DMS53 (cell line): ENCODE results near the gene GFRA1.
A peak's percentile ranks its signal among the peaks of the same experiment; 100 is the strongest.

ENCODE experiments used
- DNase-seq: peaks from one replicate; lab custom pipeline; 2025; lab: John Stamatoyannopoulos, UW

Gene GFRA1

DNA sequence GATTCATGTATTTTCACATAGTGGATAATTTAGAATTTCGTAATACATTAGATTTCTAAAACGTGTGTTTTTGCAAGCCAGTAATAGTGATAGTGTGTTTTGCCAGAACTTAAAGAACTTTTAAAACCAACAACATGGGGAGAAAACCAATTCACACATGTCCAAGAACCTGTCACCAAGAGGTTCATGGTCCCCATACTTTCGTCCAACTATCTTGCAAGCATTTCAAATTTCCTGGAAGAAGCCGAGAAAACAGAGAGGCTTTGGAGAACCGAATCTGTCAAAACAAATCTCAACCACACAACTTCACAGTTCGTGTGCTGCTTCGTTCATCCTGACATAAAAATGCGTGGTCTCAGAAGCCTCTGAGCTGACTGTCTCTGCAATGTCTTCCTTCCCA, 31.9 kb downstream of the GFRA1 start:
- no peak for DNase-seq

DNA sequence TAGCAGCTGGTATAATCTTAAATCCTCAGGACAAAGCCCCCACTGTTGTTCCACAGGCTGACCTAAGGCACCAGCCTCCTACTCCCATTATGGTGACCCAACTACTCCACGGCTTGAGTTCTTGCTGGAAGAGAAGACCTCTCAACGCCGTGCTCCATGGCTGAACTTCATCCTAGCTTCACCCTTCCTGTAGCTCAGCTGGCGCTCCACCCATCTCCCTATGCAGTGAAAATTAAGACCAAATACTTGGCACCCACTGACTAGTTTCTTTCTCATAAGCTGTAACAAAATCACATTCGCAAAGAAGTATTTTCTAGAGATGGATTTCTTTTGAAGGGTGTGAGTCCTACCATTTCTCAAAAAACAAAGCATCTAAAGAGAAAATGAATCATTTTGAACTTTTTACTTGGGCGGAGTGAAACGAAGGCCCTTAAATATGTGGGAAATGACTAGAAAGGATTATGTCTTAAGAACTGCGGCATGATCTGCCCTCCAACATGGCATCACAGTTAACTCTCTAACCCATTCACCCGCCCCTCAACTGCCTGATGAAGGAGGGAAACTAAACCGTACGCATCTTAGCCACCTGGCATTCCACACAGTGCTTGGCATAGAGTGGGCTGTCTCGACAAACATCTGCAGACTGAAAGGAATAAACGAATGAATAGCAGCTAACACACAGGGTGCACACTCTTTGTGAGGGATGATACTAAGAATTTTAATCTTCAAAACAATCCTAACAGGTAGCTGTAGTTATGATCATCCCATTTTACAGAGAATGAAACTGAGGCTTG, 32.7 kb downstream of the GFRA1 start:
- no peak for DNase-seq

DNA sequence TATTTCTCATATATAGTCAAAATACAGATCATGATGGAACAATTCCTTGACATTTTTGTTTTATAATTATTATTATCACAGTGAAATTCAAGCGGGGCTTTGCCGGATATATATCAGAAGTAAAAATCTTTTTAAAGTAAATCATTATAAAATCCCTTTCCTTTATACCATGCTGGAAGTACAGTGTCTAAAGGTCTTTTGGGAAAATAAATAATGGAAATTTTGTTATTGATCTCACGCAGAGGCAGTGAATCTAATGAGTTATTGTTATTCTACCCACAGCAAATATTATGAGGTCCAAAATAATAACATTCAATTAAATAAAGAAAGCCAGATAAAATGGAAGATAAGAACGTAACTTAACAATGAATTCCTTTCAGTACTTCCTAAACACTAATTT, 33.8 kb downstream of the GFRA1 start:
- DNase-seq: no peak

DNA sequence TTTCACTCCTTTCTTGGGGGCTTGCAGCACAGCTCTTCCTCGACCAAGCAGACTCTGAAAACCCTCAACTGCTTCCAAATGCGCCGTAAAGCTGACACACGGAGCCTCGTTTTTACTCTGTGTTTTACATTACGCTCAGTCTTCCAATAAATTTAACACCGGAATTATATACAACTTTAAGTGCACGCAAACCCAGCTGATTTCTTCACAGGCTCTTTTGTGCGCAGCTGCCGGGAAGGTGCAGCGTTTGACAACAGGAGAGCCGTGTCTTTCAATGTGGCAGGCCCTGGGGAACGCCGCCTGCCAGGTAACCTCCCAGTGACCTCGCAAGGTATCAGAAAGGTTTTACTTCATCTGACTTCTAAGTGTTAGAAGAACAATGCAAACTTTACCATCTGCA, 35.0 kb downstream of the GFRA1 start:
- DNase-seq: no peak

DNA sequence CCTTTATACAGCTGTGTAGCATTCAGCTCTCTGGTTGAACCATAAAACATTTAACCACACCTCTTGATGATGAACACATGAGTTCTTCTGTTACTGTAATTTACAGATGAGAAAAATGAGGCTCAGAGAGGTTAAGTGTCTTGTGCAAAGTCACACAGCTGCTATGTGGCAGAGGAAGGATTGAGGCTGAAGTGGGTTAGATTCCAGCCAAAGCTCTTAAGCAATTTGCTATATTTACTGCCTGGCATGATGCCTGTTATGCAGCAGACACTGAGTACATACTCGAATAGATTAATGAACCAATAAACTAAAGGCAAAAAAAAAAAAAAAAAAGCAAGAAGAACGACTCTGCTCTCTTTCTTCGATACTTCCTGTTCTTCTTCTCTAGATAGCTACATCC, 35.7 kb downstream of the GFRA1 start:
- DNase-seq: no peak

DNA sequence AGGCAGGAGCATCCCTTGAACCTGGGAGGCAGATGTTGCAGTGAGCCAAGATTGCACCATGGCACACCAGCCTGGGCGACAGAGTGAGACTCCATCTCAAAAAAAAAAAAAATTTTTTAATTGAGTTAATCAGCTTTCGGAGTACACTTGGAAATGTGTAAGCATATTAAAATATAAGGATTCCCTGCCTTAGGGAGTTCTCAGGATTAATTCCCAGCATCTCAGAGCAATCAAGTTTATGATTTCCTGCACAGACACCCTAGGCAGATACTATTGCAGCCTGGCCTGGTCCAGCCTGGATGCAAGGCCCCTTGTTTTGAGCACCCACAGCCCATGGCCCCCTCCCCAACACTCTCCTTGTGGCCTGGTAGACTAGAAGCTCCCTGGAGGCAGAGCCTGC, 39.8 kb downstream of the GFRA1 start:
- no peak for DNase-seq

DNA sequence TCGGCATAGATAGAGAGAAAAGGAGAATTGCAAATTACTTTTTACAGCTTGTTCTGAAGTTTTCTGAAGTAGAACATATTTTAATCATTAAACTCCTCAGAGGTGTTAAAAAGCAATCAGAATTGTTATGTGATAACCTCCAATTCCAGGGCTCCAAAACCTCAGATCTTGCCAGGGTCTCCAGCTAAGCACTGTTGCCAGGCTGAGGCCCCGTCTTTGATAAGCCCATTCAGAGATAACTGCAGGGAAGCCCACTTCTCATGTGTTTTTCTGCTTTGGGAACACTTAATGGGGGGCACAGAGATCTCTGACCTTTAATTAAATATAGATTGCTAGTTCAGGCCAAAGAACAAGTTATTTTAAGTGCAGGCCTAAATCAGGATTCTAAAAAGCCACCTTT, 40.4 kb downstream of the GFRA1 start:
- DNase-seq: no peak

DNA sequence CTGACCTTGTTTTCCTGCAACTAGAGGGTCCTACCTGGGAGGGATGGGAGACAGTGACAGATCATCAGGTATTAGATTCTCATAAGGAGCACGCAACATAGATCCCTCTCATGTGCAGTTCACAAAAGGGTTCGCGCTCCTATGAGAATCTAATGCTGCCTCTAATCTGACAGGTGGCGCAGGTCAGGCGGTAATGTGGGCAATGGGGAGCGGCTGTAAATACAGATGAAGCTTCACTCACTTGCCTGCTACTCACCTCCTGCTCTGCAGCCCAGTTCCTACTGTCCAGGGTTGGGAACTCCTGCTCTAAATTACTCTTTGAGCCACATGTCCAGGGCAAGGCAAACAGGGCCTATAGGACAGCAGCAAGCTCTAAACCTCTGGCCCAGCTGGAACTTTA, 46.2 kb downstream of the GFRA1 start:
- DNase-seq: no peak

DNA sequence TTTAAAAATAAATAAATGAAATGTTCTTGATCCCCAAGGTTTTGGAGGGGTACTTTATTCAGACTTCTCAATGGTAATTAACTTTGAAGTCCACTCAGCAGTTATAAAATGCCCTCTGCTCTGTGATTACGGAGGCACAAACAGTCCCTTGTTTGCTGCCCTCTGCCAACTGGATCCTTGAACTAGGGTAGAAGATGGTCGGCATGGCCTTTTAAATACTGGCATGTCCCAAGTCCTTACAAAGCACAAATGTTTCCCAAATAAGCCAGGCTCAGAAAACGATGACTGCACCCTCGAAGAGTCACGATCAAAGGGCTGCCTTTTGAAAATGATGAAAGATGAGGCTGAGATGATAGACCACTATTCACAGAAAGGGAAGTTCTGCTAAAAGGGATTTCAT, 47.0 kb downstream of the GFRA1 start:
- DNase-seq: no peak

DNA sequence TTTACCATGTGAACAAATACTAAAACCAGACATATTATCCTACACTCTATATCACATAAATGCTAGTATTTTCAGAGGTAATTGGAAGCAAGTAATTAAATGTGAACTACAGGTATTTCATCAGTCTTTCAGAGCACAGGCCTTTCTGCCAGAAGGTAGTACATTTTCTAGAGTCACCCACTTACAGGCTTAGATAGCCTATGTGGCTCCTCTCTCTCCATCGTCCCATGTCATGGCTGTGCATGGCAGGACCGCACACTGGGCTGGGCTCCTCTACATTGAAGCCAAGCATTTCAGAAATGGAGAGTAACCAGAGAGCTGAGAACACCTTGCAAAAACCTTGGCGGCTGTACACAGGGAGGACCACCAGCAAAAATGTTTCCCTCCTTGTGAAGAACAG, 49.7 kb downstream of the GFRA1 start:
- DNase-seq: no peak

DNA sequence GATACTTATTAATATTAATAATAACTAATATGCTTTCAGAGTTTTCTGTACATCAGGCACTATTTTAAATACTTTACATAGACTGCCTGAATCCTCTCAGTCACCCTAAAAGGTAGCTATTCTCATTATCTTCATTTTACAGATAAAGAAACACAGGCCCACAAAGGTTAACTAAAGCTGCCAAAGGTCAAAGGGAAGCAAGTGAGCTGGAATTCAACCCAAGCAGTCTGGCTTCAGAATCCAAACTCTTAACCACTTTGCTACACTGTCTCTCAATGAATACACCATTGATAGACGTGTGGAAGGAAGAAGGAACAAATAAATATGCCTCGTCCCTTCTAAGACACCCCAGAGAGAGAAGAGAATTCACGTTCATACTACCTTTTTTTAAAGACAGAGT, 52.0 kb downstream of the GFRA1 start:
- DNase-seq: no peak

DNA sequence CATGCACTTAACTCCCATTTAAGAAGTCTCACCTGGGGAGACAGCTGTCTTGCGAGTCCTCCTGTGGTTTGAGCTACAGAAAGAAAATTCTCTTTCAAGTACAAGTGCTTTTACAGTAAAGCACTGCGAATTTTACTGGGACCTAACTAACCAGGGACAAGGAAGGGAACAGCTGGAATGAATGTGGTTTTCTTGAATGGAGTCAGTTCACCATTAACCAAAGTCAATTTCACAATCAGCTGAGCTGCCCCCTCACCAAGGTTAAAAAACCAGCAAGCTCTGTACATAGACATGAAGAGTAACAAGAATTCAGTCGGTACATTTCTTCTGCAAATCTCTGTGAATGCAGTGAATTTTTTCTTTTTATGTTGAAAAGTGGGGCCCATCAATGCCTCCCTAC, 56.3 kb downstream of the GFRA1 start:
- DNase-seq: no peak

DNA sequence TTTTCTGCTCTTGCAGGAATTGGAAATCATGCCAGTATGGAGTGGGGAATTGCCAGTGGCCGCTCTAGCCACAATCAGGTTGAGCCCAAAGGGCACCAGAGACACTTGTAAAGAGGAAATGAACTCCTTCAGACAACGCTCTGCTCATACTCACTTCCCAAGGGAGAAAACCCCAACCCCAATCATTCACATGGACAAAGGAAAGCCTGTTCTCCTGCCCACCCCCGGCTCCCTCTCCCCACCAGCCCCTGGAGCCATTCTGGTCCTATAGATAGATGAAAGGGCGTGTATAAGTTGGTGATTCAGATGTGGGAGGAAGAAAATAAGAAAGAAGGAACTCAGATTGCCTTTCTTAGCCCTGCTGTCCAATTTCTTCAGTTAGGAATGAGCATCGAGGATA, 57.4 kb downstream of the GFRA1 start:
- DNase-seq: no peak

DNA sequence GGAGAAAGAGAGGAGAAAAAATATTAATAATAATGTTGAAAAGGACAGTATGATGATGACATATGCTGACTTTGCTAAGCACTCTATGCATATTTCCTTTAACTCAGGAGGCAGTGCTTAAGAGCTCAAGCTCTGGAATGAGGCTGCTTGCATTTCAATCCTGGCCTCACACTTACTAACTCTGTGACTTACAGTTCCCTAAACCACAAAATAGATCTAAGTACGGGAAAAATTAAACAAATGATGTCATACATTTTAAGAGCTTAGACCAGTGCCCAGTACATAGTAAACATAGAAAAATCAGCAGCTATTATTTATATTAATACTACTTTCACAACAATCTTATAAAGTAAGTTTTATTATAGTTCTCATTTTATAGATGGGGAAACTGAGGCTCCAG, 61.3 kb downstream of the GFRA1 start:
- peak; percentile 6 for DNase-seq

DNA sequence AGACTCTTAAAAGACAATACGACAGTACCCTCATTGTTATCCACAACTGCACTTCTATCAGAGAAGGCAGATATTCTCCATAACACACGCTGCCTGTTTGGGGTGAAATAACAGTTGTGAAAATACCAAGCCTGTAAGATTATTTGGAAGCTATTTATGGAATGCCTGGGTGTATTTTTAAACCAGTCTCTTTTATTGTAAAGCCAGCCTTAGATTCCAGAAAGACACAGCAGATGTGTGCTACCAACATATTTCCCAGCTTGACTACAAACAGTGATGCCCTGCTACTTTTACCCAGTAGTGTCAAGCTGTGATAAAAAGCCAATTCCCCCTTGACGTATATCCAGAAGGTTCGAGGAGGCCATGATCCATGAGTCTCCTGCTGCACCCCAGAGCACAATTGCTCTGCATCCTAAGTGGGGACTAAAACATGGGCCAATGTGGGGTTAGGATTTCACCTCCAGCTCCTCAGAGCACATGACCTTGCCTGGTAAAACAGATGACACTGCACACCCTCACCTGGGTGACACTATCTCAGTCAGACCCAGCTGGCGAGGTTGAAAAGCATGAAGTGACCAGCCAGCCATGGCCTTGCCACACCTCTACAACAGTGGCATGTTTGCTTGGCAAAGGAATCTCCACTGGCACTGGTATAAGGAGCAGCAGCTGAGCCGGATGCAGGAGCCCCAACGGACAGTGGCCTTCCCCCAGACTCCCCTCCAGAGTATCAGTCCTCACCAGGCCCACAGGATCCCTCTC, 62.2 kb downstream of the GFRA1 start:
- no peak for DNase-seq

DNA sequence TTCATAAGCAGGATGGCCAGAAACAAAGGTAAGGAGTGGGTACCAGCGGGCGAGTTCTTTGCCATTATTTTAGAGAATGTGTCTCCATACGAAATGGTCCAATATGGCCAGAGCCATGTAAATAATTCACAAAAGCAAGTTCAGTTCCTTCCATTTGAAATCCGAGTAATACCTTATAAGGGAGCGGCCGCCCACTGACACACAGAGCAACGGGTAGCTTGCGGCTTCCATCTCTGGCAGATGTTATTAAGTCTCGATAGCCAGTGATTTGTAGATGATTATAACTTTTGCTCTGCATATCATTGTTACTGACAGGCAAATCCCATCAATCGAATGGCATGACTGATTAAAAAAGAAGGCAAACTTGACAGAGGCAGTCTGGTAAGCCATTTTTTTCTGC, 63.2 kb downstream of the GFRA1 start:
- no peak for DNase-seq

DNA sequence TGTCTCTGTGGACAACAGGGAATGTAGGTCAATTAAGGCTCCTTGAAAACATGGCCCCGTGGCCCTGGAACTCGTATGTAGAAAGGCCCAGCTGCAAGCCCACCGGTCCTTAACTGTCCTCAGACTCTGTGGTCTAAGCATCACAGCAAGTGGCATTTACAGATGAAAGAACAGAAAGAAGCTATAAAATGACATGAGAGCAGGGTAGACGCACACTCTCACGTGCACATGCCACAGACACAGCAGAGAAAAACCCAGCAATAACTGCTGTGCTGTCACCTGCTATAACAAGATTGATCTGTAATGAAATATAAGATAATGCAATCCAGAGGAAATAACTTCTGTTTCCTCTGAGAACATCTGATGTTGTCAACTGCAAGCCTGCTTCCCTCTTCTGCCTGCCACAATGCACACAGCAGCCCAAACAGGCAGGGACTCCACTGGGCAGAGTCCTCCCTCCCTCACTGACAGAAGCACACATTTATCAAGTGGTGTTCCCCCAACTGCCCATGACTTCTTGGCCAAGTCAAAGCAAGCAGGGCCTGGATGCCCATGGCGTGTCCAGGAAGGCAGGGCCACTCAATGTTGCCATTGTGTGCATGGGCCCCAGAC, 63.9 kb downstream of the GFRA1 start:
- DNase-seq: no peak

DNA sequence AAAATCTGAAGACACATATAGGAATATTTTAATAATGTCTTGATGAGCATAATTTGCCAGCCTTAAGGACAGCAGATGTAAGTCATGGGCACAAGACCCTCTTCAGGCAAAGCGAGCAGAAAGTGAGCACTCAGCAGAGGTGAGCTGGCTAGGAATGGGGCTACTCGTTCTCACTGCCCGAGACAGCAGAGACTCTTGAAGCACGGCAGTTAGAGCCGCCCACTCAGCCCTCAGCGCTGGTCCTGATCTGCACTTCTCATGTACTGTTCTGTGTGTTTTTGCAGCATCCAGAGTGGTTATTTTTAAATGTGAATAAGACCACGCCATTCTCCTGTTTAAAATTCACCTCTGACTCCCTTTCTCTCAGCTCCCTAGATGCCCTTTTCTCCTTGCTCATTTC, 65.3 kb downstream of the GFRA1 start:
- no peak for DNase-seq

DNA sequence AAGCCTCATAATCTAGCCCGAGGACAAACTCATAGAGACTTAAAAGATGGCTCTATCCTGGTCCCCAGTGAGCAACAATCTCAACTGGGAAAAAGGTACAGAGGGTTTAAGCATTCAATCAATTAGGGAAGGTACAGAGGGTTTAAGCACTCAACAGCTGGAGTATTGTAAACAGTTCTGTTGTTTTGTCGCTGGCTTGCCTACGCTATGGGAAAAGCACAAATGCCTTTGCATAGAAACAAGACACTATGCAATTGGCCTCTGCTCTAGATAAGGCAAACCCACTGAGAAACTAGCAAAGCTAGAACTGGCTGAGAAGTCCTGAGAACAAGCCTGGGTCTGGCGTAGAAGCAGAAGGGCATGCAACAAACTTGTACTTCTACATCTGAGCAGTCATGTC, 69.3 kb downstream of the GFRA1 start:
- DNase-seq: no peak

DNA sequence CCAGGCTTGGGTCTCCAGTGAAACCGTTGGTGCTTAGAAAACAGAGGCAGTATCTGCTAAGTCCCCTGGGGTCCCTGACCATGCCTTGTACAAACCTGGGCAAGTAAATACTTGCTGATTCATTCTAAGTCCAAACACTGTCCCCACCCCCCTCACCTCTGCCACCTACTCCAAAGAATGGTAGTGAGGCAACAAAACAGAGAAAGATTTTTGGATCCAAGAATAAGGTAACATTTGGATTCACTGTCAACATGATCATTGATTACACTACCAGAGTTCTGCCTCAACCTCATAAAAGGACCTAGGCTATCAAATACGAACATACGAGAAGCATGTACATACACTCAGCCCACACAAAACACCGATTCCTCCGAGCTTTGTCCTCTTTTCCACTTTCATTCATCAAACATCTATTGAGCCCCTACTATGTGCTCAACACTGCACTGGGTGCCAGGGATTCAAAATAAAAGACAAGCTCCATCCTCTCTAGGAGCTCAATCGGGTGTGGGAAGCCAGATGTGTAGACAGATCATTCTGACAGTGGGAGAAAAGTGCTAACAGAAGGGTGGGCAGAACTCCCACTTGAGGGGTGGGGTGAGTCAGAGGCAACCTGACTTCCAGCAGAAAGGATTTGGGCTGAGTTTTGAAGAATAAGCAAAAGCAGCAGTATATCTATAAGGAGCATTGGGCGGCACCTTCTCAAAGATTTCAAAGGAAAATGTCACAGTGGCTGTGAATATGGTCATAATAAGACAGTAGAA, 71.2 kb downstream of the GFRA1 start:
- no peak for DNase-seq

DNA sequence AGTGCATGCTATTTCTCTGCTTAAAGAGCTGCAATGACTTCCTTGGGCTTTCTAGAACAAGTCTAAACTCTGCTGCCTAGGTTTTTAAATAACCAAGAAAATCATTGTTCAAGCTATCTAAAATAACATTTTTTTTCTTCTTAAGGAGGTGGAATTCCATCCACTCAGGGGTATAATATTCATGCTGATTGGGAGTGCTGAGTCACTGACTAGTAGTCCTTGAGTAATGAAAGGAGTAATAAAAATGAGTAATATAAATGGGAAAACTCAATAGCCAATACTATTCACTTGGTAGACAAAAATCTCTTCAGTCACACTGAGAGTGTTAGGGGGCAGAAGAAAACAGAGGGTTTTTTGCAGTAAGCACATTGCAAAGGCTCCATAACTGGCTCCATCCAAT, 72.0 kb downstream of the GFRA1 start:
- no peak for DNase-seq

DNA sequence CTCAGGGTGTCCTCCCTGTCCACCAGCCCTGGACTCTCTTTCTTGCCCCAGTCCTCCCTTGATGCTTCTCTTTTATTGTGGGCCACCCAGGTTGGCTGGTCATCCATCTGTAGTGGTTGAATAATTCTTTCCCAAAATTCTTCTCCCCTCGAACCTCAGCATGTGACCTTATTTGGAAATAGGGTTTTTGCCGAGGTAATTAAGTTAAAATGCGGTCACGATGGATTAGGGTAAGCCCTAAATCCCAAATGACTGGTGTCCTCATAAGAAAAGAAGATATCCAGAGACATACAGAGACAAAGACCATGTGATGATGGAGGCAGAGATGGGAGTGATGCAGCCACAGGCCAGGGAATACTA, 74.3 kb downstream of the GFRA1 start:
- no peak for DNase-seq
